Measurements from ENCODE around the gene ACSL1. TPM values are rescaled to one million over a fixed set of nuclear protein-coding genes. Genes with fewer than 3 reads are reported as not detected.
A peak's percentile ranks its signal among the peaks of the same experiment; 100 is the strongest.

Gene ACSL1
- total RNA-seq, 4 donors from 2014 or later, result 27.3 to 98.4 (median 70.1) TPM

- no peak overlapping the region for H3K27ac ChIP-seq
- no peak overlapping the region for H3K4me3 ChIP-seq
- H3K4me1 ChIP-seq, result no peaks in the 10 kb centered on the region
- H3K27me3 ChIP-seq, result no peaks in the 10 kb centered on the region
- no peaks in the 10 kb centered on the region for H3K36me3 ChIP-seq
- TF ChIP-seq CTCF (IDR thresholded peaks at IDR 0.05) (no peak), POLR2A (IDR thresholded peaks at IDR 0.05) (no peak)
- intact Hi-C loops (cut with DNase I; ENCODE audit: low total_unique reads), result no loop called here
- DNase-seq, result no peak
- no peaks in the 10 kb centered on the region for H3K9me3 ChIP-seq
These were observed 8.8 kb downstream of the ACSL1 start for GRCh38 chr4:184816962-184817361.

GRCh38 chr4:184815046-184815877 is 10.5 kb downstream of the ACSL1 start:
- no peaks in the 10 kb centered on the region for H3K4me1 ChIP-seq

GRCh38 chr4:184814686-184815045 is 11.1 kb downstream of the ACSL1 start:
- no peaks in the 10 kb centered on the region for H3K4me1 ChIP-seq
- H3K4me3 ChIP-seq, result peak overlapping the region in 1 of 2 donors; percentile 1
- H3K9me3 ChIP-seq, result no peaks in the 10 kb centered on the region
- intact Hi-C loops (cut with DNase I; ENCODE audit: low total_unique reads), result no loop called here
- TF ChIP-seq CTCF (IDR thresholded peaks at IDR 0.05) (no peak), POLR2A (IDR thresholded peaks at IDR 0.05) (no peak)
- H3K27ac ChIP-seq, result peak overlapping the region; percentile 44 to 75
- no peaks in the 10 kb centered on the region for H3K27me3 ChIP-seq
- H3K36me3 ChIP-seq, result no peaks in the 10 kb centered on the region
- DNase-seq, result no peak

More at GRCh38 chr4:184815046-184815877, 10.5 kb downstream of the ACSL1 start:
- no peaks in the 10 kb centered on the region for H3K36me3 ChIP-seq
- intact Hi-C loops (cut with DNase I; ENCODE audit: low total_unique reads), result no loop called here
- peak overlapping the region; percentile 44 to 75 for H3K27ac ChIP-seq
- H3K9me3 ChIP-seq, result no peaks in the 10 kb centered on the region
- peak; percentile 81 to 85 for DNase-seq
- H3K4me3 ChIP-seq, result peak overlapping the region in 1 of 2 donors; percentile 1
- no peak for TF ChIP-seq POLR2A (IDR thresholded peaks at IDR 0.05)
- no peak for TF ChIP-seq CTCF (IDR thresholded peaks at IDR 0.05)
- no peaks in the 10 kb centered on the region for H3K27me3 ChIP-seq

- Histone ChIP-seq H3K4me1 (no peaks in the 10 kb centered on the region), H3K36me3 (no peaks in the 10 kb centered on the region), H3K27ac (peak overlapping the region; percentile 37 to 68), H3K4me3 (no peak overlapping the region), H3K27me3 (no peaks in the 10 kb centered on the region), H3K9me3 (no peaks in the 10 kb centered on the region)
- intact Hi-C loops (cut with DNase I; ENCODE audit: low total_unique reads), result no loop called here
- TF ChIP-seq POLR2A (IDR thresholded peaks at IDR 0.05) (no peak), CTCF (IDR thresholded peaks at IDR 0.05) (no peak)
- DNase-seq, result no peak
These were observed 13.1 kb downstream of the ACSL1 start for GRCh38 chr4:184812651-184813181.

- Histone ChIP-seq H3K9me3 (no peaks in the 10 kb centered on the region), H3K4me1 (no peaks in the 10 kb centered on the region)
- TF ChIP-seq CTCF (IDR thresholded peaks at IDR 0.05), result no peak
- no peak for TF ChIP-seq POLR2A (IDR thresholded peaks at IDR 0.05)
These were observed 13.6 kb downstream of the ACSL1 start for GRCh38 chr4:184812199-184812542.

More at GRCh38 chr4:184812199-184812542, 13.6 kb downstream of the ACSL1 start:
- no peak for DNase-seq
- intact Hi-C loops (cut with DNase I; ENCODE audit: low total_unique reads), result no loop called here
- peak overlapping the region; percentile 37 to 68 for H3K27ac ChIP-seq
- H3K27me3 ChIP-seq, result no peaks in the 10 kb centered on the region
- no peak overlapping the region for H3K4me3 ChIP-seq
- H3K36me3 ChIP-seq, result no peaks in the 10 kb centered on the region

Data from uterus (tissue), 4 donors.